Osteocyte (in vitro differentiated cells): ENCODE results near the gene ZBTB1. TPM values are rescaled to one million over a fixed set of nuclear protein-coding genes. Genes with fewer than 3 reads are reported as not detected.
A peak's percentile ranks its signal among the peaks of the same experiment; 100 is the strongest.

Experiments used
- DNase-seq: peaks from one replicate; pipeline ENCODE4 v3.0.0; 2021; ENCODE audit warnings: mixed read lengths; ENCODE audit not compliant: unreplicated experiment; ENCODE audit errors: extremely low spot score
- H3K27ac Mint-ChIP-seq: one replicate; pipeline ENCODE4 v1.8.0; 2021; ENCODE audit warnings: mild to moderate bottlenecking, mixed read lengths; ENCODE audit not compliant: unreplicated experiment
- H3K27me3 Mint-ChIP-seq: one replicate; pipeline ENCODE4 v1.8.0; 2021; ENCODE audit warnings: mixed read lengths; ENCODE audit not compliant: unreplicated experiment
- H3K36me3 Mint-ChIP-seq: one replicate; pipeline ENCODE4 v1.8.0; 2021; ENCODE audit warnings: mixed read lengths; ENCODE audit not compliant: unreplicated experiment
- H3K4me1 Mint-ChIP-seq: one replicate; pipeline ENCODE4 v1.8.0; 2021; ENCODE audit warnings: mixed read lengths; ENCODE audit not compliant: unreplicated experiment
- H3K4me3 Mint-ChIP-seq: one replicate; pipeline ENCODE4 v1.8.0; 2021; ENCODE audit warnings: mild to moderate bottlenecking, moderate library complexity, mixed read lengths; ENCODE audit not compliant: unreplicated experiment
- H3K9me3 Mint-ChIP-seq: one replicate; pipeline ENCODE4 v1.8.0; 2021; ENCODE audit warnings: mixed read lengths; ENCODE audit not compliant: unreplicated experiment
- long read RNA-seq: library from polyadenylated mRNA; unstranded; transcript quantifications from one replicate; pipeline ENCODE4 v2.0.0, GENCODE V29; 2021
- total RNA-seq: library from RNA; stranded (reverse); gene quantifications from 2 replicates; pipeline ENCODE4 v1.2.1, GENCODE V29; 2021
- TF ChIP-seq, protein P1 (sequence below): fragments of 200-600 bp; sonication (generic); IDR thresholded peaks from 2 replicates; pipeline ENCODE4 v1.5.0; 2021; ENCODE audit warnings: antibody characterized with exemption, mild to moderate bottlenecking, moderate library complexity

ZBTB1 gene, protein sequence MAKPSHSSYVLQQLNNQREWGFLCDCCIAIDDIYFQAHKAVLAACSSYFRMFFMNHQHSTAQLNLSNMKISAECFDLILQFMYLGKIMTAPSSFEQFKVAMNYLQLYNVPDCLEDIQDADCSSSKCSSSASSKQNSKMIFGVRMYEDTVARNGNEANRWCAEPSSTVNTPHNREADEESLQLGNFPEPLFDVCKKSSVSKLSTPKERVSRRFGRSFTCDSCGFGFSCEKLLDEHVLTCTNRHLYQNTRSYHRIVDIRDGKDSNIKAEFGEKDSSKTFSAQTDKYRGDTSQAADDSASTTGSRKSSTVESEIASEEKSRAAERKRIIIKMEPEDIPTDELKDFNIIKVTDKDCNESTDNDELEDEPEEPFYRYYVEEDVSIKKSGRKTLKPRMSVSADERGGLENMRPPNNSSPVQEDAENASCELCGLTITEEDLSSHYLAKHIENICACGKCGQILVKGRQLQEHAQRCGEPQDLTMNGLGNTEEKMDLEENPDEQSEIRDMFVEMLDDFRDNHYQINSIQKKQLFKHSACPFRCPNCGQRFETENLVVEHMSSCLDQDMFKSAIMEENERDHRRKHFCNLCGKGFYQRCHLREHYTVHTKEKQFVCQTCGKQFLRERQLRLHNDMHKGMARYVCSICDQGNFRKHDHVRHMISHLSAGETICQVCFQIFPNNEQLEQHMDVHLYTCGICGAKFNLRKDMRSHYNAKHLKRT
- total RNA-seq, result 62.9 and 67.0 TPM in 2 replicates
- long read RNA-seq, full-length matches to known transcripts, result 33 of 322 reads
- long read RNA-seq, partial matches to known transcripts, result 279 of 322 reads
- long read RNA-seq, other reads (novel, unspliced or antisense), result 10 of 322 reads

DNA sequence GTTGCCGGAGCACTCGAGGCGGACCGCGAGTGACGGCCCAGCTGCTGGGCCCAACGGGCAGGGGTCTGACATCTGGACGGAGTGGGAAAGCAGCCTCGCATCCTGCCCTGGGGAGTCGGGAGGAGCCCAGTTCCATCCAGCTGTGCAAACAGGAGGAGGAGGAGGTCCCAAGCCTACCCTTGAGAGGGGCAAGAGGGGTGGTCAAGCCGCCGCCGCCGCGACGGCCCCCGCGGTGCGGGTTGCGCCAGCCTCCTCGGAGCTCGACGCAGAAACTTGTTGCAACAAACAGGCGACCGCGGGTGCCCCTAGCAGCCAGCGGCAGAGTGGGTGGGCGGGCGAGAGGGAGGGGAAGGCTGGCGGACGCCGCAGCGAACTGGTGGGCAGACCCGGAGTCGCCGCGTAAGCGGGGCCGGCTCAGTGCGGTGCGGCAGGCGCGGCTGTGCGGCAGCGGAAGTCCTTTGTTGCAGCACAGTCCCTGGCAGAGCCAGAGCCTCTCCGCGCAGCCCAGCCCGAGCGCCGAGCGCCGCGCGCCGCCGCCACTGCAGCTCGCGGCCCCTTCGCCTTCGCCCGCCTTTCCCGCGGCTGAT is at the start of gene ZBTB1:
TSS of gene ZBTB1 (plus strand) at position 461 of the 587 bp plus-strand sequence. CDS start 16,735 bp downstream, outside the sequence.
- Mint-ChIP-seq H3K27me3 (no peaks in the 10 kb centered on the region), H3K4me1 (peaks cover 70% of the 10 kb centered on the region), H3K27ac (peak within 1 kb of the TSS; percentile 99), H3K4me3 (peak within 1 kb of the TSS; percentile 87), H3K36me3 (no peaks in the 10 kb centered on the region), H3K9me3 (no peaks in the 10 kb centered on the region)
- TF ChIP-seq, protein P1, sequence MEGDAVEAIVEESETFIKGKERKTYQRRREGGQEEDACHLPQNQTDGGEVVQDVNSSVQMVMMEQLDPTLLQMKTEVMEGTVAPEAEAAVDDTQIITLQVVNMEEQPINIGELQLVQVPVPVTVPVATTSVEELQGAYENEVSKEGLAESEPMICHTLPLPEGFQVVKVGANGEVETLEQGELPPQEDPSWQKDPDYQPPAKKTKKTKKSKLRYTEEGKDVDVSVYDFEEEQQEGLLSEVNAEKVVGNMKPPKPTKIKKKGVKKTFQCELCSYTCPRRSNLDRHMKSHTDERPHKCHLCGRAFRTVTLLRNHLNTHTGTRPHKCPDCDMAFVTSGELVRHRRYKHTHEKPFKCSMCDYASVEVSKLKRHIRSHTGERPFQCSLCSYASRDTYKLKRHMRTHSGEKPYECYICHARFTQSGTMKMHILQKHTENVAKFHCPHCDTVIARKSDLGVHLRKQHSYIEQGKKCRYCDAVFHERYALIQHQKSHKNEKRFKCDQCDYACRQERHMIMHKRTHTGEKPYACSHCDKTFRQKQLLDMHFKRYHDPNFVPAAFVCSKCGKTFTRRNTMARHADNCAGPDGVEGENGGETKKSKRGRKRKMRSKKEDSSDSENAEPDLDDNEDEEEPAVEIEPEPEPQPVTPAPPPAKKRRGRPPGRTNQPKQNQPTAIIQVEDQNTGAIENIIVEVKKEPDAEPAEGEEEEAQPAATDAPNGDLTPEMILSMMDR, result no peak
- peak; percentile 95 for DNase-seq

DNA sequence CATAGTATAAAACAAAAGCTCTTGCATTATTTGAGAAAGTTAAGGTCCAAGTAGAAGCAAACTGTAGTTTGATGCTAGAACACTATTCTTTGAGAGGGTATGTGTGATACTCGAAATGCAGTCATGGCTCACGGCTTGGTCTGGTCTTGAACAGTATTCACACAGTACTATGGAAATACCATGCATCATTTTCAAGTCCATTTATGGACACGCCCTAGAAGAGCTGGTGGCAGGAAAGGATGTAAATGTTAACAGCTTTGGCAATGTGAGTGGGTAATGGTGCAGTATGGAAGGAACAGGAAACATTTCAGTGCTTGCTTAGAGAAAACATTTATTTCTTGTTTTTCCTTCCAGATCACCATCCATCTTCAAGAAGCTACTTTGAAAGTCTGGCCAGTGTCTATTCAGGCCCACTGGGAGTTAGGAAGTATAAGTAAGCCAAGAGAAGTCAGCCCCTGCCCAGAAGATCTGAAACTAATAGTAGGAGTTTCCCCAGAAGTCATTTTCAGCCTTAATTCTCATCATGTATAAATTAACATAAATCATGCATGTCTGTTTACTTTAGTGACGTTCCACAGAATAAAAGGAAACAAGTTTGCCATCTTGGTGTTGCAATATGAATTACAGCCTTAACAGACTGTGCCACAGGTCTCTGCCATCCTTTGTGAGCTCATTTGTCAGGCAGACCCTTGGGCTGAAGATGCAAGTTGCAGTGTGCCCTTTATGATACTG is 45.0 kb upstream of the ZBTB1 start:
- H3K4me1 Mint-ChIP-seq, result peaks cover 9% of the 10 kb centered on the region
- peaks cover 28% of the 10 kb centered on the region for H3K36me3 Mint-ChIP-seq
- H3K27me3 Mint-ChIP-seq, result no peaks in the 10 kb centered on the region
- DNase-seq, result no peak
- TF ChIP-seq, protein P1, result no peak
- H3K9me3 Mint-ChIP-seq, result no peaks in the 10 kb centered on the region
- no peak overlapping the region for H3K4me3 Mint-ChIP-seq
- no peak overlapping the region for H3K27ac Mint-ChIP-seq

DNA sequence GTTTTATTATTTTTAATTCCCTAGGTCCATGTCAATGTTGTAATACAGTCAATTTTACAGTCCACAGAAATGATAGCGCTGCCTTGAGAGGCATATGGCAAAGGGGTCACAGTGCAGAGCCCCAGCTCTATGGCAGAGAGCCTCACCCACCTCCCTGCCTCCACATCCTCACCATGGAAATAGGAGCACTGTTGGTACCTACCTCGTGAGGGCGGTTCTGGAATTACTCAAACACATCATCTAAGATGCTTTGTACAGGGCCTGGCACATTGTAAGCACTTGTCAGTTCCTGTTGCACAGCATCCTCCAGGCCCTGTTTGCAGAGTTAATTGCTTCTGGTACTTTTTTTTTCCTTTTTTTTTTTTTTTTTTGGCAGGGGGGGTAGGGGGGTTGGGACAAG is 43.3 kb upstream of the ZBTB1 start:
- TF ChIP-seq, protein P1, result no peak
- H3K27ac Mint-ChIP-seq, result no peak overlapping the region
- H3K27me3 Mint-ChIP-seq, result no peaks in the 10 kb centered on the region
- DNase-seq, result no peak
- H3K9me3 Mint-ChIP-seq, result no peaks in the 10 kb centered on the region
- H3K4me3 Mint-ChIP-seq, result no peak overlapping the region
- peaks cover 19% of the 10 kb centered on the region for H3K36me3 Mint-ChIP-seq
- H3K4me1 Mint-ChIP-seq, result peaks cover 18% of the 10 kb centered on the region

- no peak for DNase-seq
- no peaks in the 10 kb centered on the region for H3K27me3 Mint-ChIP-seq
- H3K4me3 Mint-ChIP-seq, result no peak overlapping the region
- H3K27ac Mint-ChIP-seq, result no peak overlapping the region
- TF ChIP-seq, protein P1, result no peak
- peaks cover 16% of the 10 kb centered on the region for H3K36me3 Mint-ChIP-seq
- peaks cover 17% of the 10 kb centered on the region for H3K4me1 Mint-ChIP-seq
- H3K9me3 Mint-ChIP-seq, result no peaks in the 10 kb centered on the region
Observed at GRCh38 chr14:64463195-64463594, 41.4 kb upstream of the ZBTB1 start.
